H9 (cell line): ENCODE measurements around the gene SPINT3. TPM values are rescaled to one million over a fixed set of nuclear protein-coding genes. Genes with fewer than 3 reads are reported as not detected.
A peak's percentile ranks its signal among the peaks of the same experiment; 100 is the strongest.

Experiments
- DNase-seq: peaks from one replicate; pipeline ENCODE4 v3.0.0-alpha.2; 2017
- H2AFZ ChIP-seq: one replicate; pipeline ENCODE4 v1.6.1; 2013; ENCODE audit warnings: mild to moderate bottlenecking, low read length, control low read depth, moderate library complexity
- H2AK5ac ChIP-seq: 2 replicates; pipeline ENCODE4 v1.6.1; 2013; ENCODE audit warnings: low read length, control low read depth, mixed read lengths; ENCODE audit not compliant: insufficient read length
- H2BK120ac ChIP-seq: one replicate; pipeline ENCODE4 v1.6.1; 2013; ENCODE audit warnings: low read depth, mild to moderate bottlenecking, low read length, control low read depth, inconsistent platforms; ENCODE audit not compliant: poor library complexity, severe bottlenecking
- H2BK12ac ChIP-seq: 2 replicates; pipeline ENCODE4 v1.6.1; 2013; ENCODE audit warnings: low read length, control low read depth, mixed read lengths, low read depth; ENCODE audit not compliant: insufficient read length
- H2BK15ac ChIP-seq: 2 replicates; pipeline ENCODE4 v1.6.1; 2013; ENCODE audit warnings: low read depth, low read length, control low read depth
- H2BK20ac ChIP-seq: one replicate; pipeline ENCODE4 v1.6.1; 2013; ENCODE audit warnings: low read depth, mild to moderate bottlenecking, low read length, control low read depth, inconsistent platforms; ENCODE audit not compliant: poor library complexity, severe bottlenecking
- H2BK5ac ChIP-seq: 2 replicates; pipeline ENCODE4 v1.6.1; 2013; ENCODE audit warnings: low read length, control low read depth, mixed read lengths; ENCODE audit not compliant: insufficient read length
- H3K14ac ChIP-seq: 2 replicates; pipeline ENCODE4 v1.6.1; 2013; ENCODE audit warnings: low read length, control low read depth; ENCODE audit not compliant: insufficient read depth
- H3K18ac ChIP-seq: 2 replicates; pipeline ENCODE4 v1.6.1; 2013; ENCODE audit warnings: low read depth, mild to moderate bottlenecking, mixed read lengths, low read length, control low read depth; ENCODE audit not compliant: insufficient read length
- H3K23ac ChIP-seq: 2 replicates; pipeline ENCODE4 v1.6.1; 2013; ENCODE audit warnings: low read length, control low read depth, mixed read lengths, low read depth; ENCODE audit not compliant: insufficient read length
- H3K23me2 ChIP-seq: 2 replicates; pipeline ENCODE4 v1.6.1; 2013; ENCODE audit warnings: low read depth, mild to moderate bottlenecking, mixed read lengths, low read length, control low read depth; ENCODE audit not compliant: insufficient read length, poor library complexity, severe bottlenecking
- H3K27ac ChIP-seq: 2 replicates; pipeline ENCODE4 v1.5.1; 2013; ENCODE audit warnings: low read length, control low read depth, mixed read lengths, low read depth; ENCODE audit not compliant: insufficient read length
- H3K27me3 ChIP-seq: 2 replicates; pipeline ENCODE4 v1.6.1; 2013; ENCODE audit warnings: low read length, control low read depth, inconsistent platforms; ENCODE audit not compliant: insufficient read depth
- H3K4ac ChIP-seq: 2 replicates; pipeline ENCODE4 v1.6.1; 2013; ENCODE audit warnings: low read depth, mild to moderate bottlenecking, control low read depth, inconsistent platforms, low read length, moderate library complexity
- H3K4me1 ChIP-seq: 2 replicates; pipeline ENCODE4 v1.6.1; 2013; ENCODE audit warnings: low read length, control low read depth, inconsistent platforms; ENCODE audit not compliant: insufficient read depth
- H3K4me2 ChIP-seq: 2 replicates; pipeline ENCODE4 v1.6.1; 2013; ENCODE audit warnings: low read length, control low read depth, mixed read lengths; ENCODE audit not compliant: insufficient read length, insufficient read depth
- H3K56ac ChIP-seq: 2 replicates; pipeline ENCODE4 v1.6.1; 2013; ENCODE audit warnings: low read depth, mild to moderate bottlenecking, mixed read lengths, low read length, control low read depth; ENCODE audit not compliant: insufficient read length
- H3K79me1 ChIP-seq: 2 replicates; pipeline ENCODE4 v1.6.1; 2013; ENCODE audit warnings: low read depth, mild to moderate bottlenecking, moderate library complexity, low read length, control low read depth, inconsistent platforms; ENCODE audit not compliant: insufficient read depth, poor library complexity, severe bottlenecking
- H3K79me2 ChIP-seq: 2 replicates; pipeline ENCODE4 v1.6.1; 2013; ENCODE audit warnings: low read length, control low read depth, inconsistent platforms; ENCODE audit not compliant: insufficient read depth
- H3K9ac ChIP-seq: 2 replicates; pipeline ENCODE4 v1.6.1; 2013; ENCODE audit warnings: low read length, control low read depth, mixed read lengths; ENCODE audit not compliant: insufficient read length; ENCODE audit errors: extremely low read depth
- H3K9me3 ChIP-seq: one replicate; pipeline ENCODE4 v1.6.1; 2013; ENCODE audit warnings: low read depth, low read length, inconsistent platforms; ENCODE audit not compliant: control insufficient read depth
- H3T11ph ChIP-seq: one replicate; pipeline ENCODE4 v1.6.1; 2013; ENCODE audit warnings: mild to moderate bottlenecking, low read length, control low read depth, inconsistent platforms
- H4K20me1 ChIP-seq: one replicate; pipeline ENCODE4 v1.6.1; 2013; ENCODE audit not compliant: control insufficient read depth, insufficient read length, insufficient read depth
- H4K5ac ChIP-seq: 2 replicates; pipeline ENCODE4 v1.6.1; 2013; ENCODE audit warnings: low read depth, mild to moderate bottlenecking, mixed read lengths, low read length, control low read depth; ENCODE audit not compliant: insufficient read length
- H4K8ac ChIP-seq: replicated peaks from 2 replicates; pipeline ENCODE4 v1.6.1; 2013; ENCODE audit warnings: low read length, control low read depth, mixed read lengths, low read depth; ENCODE audit not compliant: insufficient read length
- H4K91ac ChIP-seq: 2 replicates; pipeline ENCODE4 v1.6.1; 2013; ENCODE audit warnings: low read depth, mild to moderate bottlenecking, moderate library complexity, mixed read lengths, low read length, control low read depth; ENCODE audit not compliant: insufficient read length
- H3K27ac Mint-ChIP-seq, 3 experiments: 2 replicates in 2 of 3; 3 replicates in 1 of 3; pipeline ENCODE4 v1.8.0; 2020 to 2021; ENCODE audit warnings: mixed read lengths in 3 of 3, mild to moderate bottlenecking in 1 of 3, moderate library complexity in 1 of 3
- H3K27me3 Mint-ChIP-seq: 2 replicates; pipeline ENCODE4 v1.8.0; 2021; ENCODE audit warnings: low read depth, mild to moderate bottlenecking, moderate library complexity, mixed read lengths
- H3K36me3 Mint-ChIP-seq, 3 experiments: 2 replicates in 2 of 3; 3 replicates in 1 of 3; pipeline ENCODE4 v1.8.0; 2020 to 2021; ENCODE audit warnings: low read depth in 3 of 3, mixed read lengths in 3 of 3; ENCODE audit not compliant: insufficient read depth in 1 of 3
- H3K4me1 Mint-ChIP-seq, 2 experiments: 2 replicates each; pipeline ENCODE4 v1.8.0; 2020; ENCODE audit warnings: mixed read lengths in 2 of 2
- H3K4me3 Mint-ChIP-seq, 2 experiments: 2 replicates in 1 of 2; 3 replicates in 1 of 2; pipeline ENCODE4 v1.8.0; 2020 to 2021; ENCODE audit warnings: mild to moderate bottlenecking in 2 of 2, mixed read lengths in 2 of 2, moderate library complexity in 1 of 2
- H3K9me3 Mint-ChIP-seq, 2 experiments: 2 replicates in 1 of 2; 3 replicates in 1 of 2; pipeline ENCODE4 v1.8.0; 2020; ENCODE audit warnings: mild to moderate bottlenecking in 2 of 2, mixed read lengths in 2 of 2, moderate library complexity in 1 of 2
- WGBS: extraction: QIAGEN DNeasy Blood & Tissue Kit; methylation state at CpG from one replicate; pipeline ENCODE4 v1.1.7; 2013; ENCODE audit warnings: missing lambda C conversion rate, low lambda C conversion rate, mixed read lengths; ENCODE audit not compliant: insufficient read length; ENCODE audit errors: extremely low coverage; 5-methylcytosine and 5-hydroxymethylcytosine counted together
- total RNA-seq: library from RNA; stranded (reverse); gene quantifications from 2 replicates; pipeline ENCODE4 v1.2.1, GENCODE V29; 2021
- TF ChIP-seq, protein P1 (sequence below): fragments of 200-600 bp; sonication (generic); conservative IDR thresholded peaks from 3 replicates; pipeline ENCODE4 v1.8.0; 2021; ENCODE audit warnings: antibody characterized with exemption, mild to moderate bottlenecking

SPINT3 gene
- total RNA-seq, 1 experiment from 2014 or later, result not detected

DNA sequence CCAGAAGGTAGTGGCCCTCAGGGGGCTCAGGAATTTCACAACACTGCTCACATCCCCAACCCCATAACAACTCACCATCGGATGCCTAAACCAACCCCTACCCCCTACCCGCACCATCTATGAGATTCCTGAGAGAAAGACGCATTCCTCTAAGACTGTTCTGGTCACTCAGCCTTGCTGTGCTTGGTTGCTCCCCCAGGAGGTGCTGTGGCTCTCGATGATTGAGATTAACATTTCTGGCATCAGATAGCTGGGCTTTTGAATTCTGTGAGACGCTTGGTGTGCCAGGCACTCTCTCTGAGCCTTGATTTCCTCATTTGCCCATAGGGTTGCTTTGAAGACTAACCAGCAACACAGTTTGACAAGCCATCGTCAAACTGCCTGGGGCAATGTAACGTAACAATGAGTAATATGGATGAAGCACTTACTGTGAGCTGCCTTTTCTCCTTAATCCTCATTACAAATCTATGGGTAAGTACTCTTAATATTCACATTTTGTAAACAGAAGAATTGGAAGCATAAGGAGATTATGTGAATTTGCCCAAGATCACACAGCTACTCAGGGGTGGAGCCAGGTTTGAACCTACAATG lies 22.9 kb upstream of the SPINT3 start:
- peaks cover 7% of the 10 kb centered on the region in 2 experiments; a peak in 3 of 4 replicates for H3K4me1 Mint-ChIP-seq
- WGBS, result no CpG with 5 or more reads among the region's 7 CpGs
- peak overlapping the region in 1 of 3 experiments; percentile 76; a peak in 1 of 7 replicates for H3K27ac Mint-ChIP-seq

More for the DNA sequence above, 22.9 kb upstream of the SPINT3 start:
- H4K20me1 ChIP-seq, result no peaks in the 10 kb centered on the region
- H2BK12ac ChIP-seq, result no peak overlapping the region
- Mint-ChIP-seq H3K4me3 (no peak overlapping the region), H3K36me3 (no peaks in the 10 kb centered on the region), H3K9me3 (no peaks in the 10 kb centered on the region), H3K27me3 (peaks cover 2% of the 10 kb centered on the region; the same call in 1 of the 2 replicates)
- H3K9ac ChIP-seq, result no peak overlapping the region
- no peaks in the 10 kb centered on the region for H3K9me3 ChIP-seq
- H2BK15ac ChIP-seq, result no peak overlapping the region
- DNase-seq, result peak; percentile 58
- no peak overlapping the region for H3K56ac ChIP-seq
- TF ChIP-seq, protein P1, sequence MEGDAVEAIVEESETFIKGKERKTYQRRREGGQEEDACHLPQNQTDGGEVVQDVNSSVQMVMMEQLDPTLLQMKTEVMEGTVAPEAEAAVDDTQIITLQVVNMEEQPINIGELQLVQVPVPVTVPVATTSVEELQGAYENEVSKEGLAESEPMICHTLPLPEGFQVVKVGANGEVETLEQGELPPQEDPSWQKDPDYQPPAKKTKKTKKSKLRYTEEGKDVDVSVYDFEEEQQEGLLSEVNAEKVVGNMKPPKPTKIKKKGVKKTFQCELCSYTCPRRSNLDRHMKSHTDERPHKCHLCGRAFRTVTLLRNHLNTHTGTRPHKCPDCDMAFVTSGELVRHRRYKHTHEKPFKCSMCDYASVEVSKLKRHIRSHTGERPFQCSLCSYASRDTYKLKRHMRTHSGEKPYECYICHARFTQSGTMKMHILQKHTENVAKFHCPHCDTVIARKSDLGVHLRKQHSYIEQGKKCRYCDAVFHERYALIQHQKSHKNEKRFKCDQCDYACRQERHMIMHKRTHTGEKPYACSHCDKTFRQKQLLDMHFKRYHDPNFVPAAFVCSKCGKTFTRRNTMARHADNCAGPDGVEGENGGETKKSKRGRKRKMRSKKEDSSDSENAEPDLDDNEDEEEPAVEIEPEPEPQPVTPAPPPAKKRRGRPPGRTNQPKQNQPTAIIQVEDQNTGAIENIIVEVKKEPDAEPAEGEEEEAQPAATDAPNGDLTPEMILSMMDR, result peak; percentile 63
- no peak overlapping the region for H3K14ac ChIP-seq
- H3T11ph ChIP-seq, result no peak overlapping the region
- no peak overlapping the region for H3K18ac ChIP-seq
- no peaks in the 10 kb centered on the region for H3K23me2 ChIP-seq
- H2BK120ac ChIP-seq, result no peak overlapping the region
- no peak overlapping the region for H3K27ac ChIP-seq
- no peak overlapping the region for H2BK20ac ChIP-seq
- H3K23ac ChIP-seq, result no peak overlapping the region
- H3K4ac ChIP-seq, result no peak overlapping the region
- H3K79me1 ChIP-seq, result no peaks in the 10 kb centered on the region
- H3K27me3 ChIP-seq, result no peaks in the 10 kb centered on the region
- H4K8ac ChIP-seq, result no peak overlapping the region
- H3K4me2 ChIP-seq, result no peak overlapping the region
- H3K79me2 ChIP-seq, result no peaks in the 10 kb centered on the region
- no peak overlapping the region for H4K91ac ChIP-seq
- no peak overlapping the region for H2AK5ac ChIP-seq
- H3K4me1 ChIP-seq, result no peaks in the 10 kb centered on the region
- no peak overlapping the region for H4K5ac ChIP-seq
- no peak overlapping the region for H2BK5ac ChIP-seq
- H2AFZ ChIP-seq, result no peak overlapping the region
